IMR-90 (cell line): ENCODE data around the gene SLC9A9.

ENCODE experiments used
- POLR2A ChIP-seq: IDR thresholded peaks from 2 replicates; pipeline ENCODE4 v1.6.1; 2012; ENCODE audit warnings: mild to moderate bottlenecking, low read depth, low read length
- RFX5 ChIP-seq: IDR thresholded peaks from 2 replicates; pipeline ENCODE4 v1.8.0; 2012; ENCODE audit warnings: low read depth, mild to moderate bottlenecking, low read length, moderate library complexity

DNA sequence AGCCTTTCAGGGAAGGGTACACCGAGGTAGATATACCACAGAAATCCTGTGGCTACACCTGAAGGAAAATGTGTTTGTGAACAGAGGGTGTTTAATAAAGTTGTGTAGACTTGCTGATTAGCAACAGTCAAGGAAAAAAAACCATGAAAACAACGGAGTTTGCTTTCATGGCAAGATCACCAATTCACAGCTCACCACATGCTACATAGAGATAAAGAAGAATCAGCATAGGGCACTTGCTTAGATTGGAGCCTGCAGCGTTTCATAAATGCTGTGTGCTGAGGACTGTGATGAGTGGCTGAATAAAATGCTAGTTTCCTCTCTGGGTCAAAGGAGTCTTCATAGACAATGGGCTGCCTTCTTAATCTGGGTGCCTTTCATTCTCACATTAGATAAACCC is 257.6 kb downstream of the SLC9A9 start:
- TF ChIP-seq POLR2A (no peak), RFX5 (no peak)
